ENCODE measurements around the gene THSD8.

Gene THSD8

DNA sequence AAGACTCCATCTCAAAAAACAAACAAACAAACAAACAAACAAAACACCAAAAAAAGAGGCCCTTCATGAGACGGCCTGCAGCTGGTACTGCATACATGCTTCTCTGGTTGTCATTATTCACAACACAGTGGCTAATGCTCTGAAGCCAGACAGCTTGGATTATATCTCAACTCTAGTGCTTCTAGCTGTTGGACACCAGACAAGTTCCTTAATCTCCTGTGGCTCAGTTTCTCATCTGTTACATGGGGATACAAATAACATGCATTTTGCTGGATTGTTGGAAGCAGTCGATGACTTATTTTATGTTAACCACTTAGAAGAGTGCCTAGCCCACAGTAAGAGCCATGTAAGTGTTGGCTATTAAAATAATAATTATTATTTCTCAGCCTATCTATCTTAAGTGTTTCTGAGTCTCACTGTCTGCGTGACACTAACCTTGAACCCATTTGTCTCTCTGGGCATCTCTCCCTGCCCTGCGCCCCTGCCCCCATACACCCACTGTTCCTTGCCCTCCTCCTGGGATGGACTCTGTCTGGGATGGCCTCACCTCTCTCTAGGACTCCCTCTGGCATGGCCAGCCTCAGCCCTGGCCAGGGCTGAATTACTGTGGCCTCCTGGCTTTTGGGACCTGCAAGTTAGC is 13.7 kb upstream of the THSD8 start:
- Histone ChIP-seq H2AFZ (ENCODE audit: low read depth, low read length) (no peak overlapping the region), H3K27me3 (ENCODE audit: low read depth, low read length) (no peaks in the 10 kb centered on the region), H3K4me2 (ENCODE audit: low read length) (peak overlapping the region; percentile 98), H3K9ac (ENCODE audit: low read length) (peak overlapping the region; percentile 100), H3K9me3 (ENCODE audit: insufficient read depth, low read length) (no peaks in the 10 kb centered on the region), H3K79me2 (ENCODE audit: low read length) (peaks cover 34% of the 10 kb centered on the region), H3K4me3 (ENCODE audit: low read length) (peak overlapping the region; percentile 87), H3K27ac (ENCODE audit: low read length) (peak overlapping the region; percentile 97), H3K4me1 (ENCODE audit: low read length) (peaks cover 64% of the 10 kb centered on the region), H4K20me1 (ENCODE audit: insufficient read depth, low read length) (peaks cover 4% of the 10 kb centered on the region; the same call in 1 of the 2 replicates), H3K36me3 (replicated peaks; ENCODE audit: low read depth, low read length) (peaks cover 15% of the 10 kb centered on the region)
- no peak for TF ChIP-seq EZH2phosphoT487 (IDR thresholded peaks at IDR 0.05; ENCODE audit: low read depth)
- TF ChIP-seq, protein P1, sequence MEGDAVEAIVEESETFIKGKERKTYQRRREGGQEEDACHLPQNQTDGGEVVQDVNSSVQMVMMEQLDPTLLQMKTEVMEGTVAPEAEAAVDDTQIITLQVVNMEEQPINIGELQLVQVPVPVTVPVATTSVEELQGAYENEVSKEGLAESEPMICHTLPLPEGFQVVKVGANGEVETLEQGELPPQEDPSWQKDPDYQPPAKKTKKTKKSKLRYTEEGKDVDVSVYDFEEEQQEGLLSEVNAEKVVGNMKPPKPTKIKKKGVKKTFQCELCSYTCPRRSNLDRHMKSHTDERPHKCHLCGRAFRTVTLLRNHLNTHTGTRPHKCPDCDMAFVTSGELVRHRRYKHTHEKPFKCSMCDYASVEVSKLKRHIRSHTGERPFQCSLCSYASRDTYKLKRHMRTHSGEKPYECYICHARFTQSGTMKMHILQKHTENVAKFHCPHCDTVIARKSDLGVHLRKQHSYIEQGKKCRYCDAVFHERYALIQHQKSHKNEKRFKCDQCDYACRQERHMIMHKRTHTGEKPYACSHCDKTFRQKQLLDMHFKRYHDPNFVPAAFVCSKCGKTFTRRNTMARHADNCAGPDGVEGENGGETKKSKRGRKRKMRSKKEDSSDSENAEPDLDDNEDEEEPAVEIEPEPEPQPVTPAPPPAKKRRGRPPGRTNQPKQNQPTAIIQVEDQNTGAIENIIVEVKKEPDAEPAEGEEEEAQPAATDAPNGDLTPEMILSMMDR (IDR thresholded peaks at IDR 0.05; ENCODE audit: low read depth, low read length), result no peak

DNA sequence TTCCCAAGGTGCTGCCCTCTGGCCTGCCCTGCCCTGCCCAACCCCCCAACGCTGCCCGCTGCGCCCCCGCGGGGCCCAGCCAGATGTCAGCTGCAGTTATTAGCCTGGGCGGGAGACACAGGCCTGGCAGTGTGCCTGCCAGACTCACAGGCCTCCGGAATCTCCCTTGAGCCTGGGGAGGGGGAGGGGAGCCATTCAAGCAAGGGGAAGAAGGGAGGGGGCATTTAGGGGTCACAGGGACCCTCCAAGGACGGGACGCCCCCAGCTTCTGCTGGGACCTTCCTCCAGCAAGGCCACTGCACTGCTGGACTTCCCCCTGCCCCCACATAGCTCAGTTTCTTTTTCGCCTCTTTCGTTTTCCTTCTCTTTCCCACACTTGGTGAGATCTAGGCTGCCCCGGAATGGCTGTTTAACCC is 13.2 kb upstream of the THSD8 start:
- no peaks in the 10 kb centered on the region for H3K9me3 ChIP-seq (ENCODE audit: insufficient read depth, low read length)
- H3K4me2 ChIP-seq (ENCODE audit: low read length), result peak overlapping the region; percentile 98
- H3K79me2 ChIP-seq (ENCODE audit: low read length), result peaks cover 37% of the 10 kb centered on the region
- TF ChIP-seq, protein P1 (IDR thresholded peaks at IDR 0.05; ENCODE audit: low read depth, low read length), result peak; percentile 45
- no peak for TF ChIP-seq EZH2phosphoT487 (IDR thresholded peaks at IDR 0.05; ENCODE audit: low read depth)
- peaks cover 59% of the 10 kb centered on the region for H3K4me1 ChIP-seq (ENCODE audit: low read length)
- peaks cover 16% of the 10 kb centered on the region for H3K36me3 ChIP-seq (replicated peaks; ENCODE audit: low read depth, low read length)
- H3K4me3 ChIP-seq (ENCODE audit: low read length), result peak overlapping the region; percentile 87
- peaks cover 4% of the 10 kb centered on the region; the same call in 1 of the 2 replicates for H4K20me1 ChIP-seq (ENCODE audit: insufficient read depth, low read length)
- H2AFZ ChIP-seq (ENCODE audit: low read depth, low read length), result no peak overlapping the region
- peak overlapping the region; percentile 97 for H3K27ac ChIP-seq (ENCODE audit: low read length)
- H3K27me3 ChIP-seq (ENCODE audit: low read depth, low read length), result no peaks in the 10 kb centered on the region
- H3K9ac ChIP-seq (ENCODE audit: low read length), result peak overlapping the region; percentile 100

DNA sequence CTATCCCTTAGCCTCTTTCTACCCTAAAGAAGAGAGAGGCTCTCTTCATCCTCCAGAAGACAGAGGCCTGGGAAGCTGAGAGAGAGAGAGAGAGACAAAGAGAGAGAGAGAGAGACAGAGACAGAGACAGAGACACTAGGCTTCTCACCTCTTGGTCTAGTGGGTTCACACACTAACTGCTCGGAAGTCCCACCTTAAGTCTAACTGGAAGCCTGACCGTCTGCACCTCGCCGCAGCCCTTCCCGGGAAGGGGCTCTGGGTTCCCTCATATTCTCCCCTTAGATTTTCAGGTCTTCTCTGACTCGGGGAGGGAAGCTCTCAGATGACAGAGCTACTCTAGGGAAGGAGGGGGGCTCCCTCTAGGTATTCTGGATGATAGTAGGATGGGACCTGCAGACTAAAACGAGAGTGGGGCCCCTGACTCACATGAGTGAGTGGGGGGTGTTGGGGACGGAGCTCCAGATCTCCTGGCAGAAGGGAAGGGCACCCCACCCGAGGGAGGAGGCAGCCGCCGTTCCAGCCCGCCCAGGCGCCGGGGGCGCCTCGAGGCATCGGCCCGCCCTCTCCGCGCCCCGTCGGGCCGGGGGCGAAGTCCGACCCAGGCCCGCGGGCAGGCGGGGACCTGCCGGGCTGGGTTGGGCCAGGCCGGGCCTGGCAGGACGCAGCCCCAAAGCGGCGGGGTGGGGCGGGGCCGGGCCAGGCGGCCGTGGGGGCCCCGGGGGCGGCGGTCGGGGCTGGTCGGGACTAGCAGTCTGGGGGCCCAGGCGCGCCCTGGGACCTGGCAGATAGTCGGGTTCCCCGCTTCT is 12.6 kb upstream of the THSD8 start:
- H3K79me2 ChIP-seq (ENCODE audit: low read length), result peaks cover 42% of the 10 kb centered on the region
- H3K27ac ChIP-seq (ENCODE audit: low read length), result peak overlapping the region; percentile 97
- no peaks in the 10 kb centered on the region for H3K27me3 ChIP-seq (ENCODE audit: low read depth, low read length)
- H3K4me1 ChIP-seq (ENCODE audit: low read length), result peaks cover 57% of the 10 kb centered on the region
- peaks cover 16% of the 10 kb centered on the region for H3K36me3 ChIP-seq (replicated peaks; ENCODE audit: low read depth, low read length)
- peaks cover 4% of the 10 kb centered on the region; the same call in 1 of the 2 replicates for H4K20me1 ChIP-seq (ENCODE audit: insufficient read depth, low read length)
- H3K4me3 ChIP-seq (ENCODE audit: low read length), result peak overlapping the region; percentile 87
- peak overlapping the region; percentile 100 for H3K9ac ChIP-seq (ENCODE audit: low read length)
- peak overlapping the region; percentile 98 for H3K4me2 ChIP-seq (ENCODE audit: low read length)
- H2AFZ ChIP-seq (ENCODE audit: low read depth, low read length), result no peak overlapping the region
- no peaks in the 10 kb centered on the region for H3K9me3 ChIP-seq (ENCODE audit: insufficient read depth, low read length)
- TF ChIP-seq, protein P1 (IDR thresholded peaks at IDR 0.05; ENCODE audit: low read depth, low read length), result no peak
- TF ChIP-seq EZH2phosphoT487 (IDR thresholded peaks at IDR 0.05; ENCODE audit: low read depth), result no peak

Measured in OCI-LY3 (cell line).